Measurements from ENCODE around the gene CEACAM21.

CEACAM21 gene

DNA sequence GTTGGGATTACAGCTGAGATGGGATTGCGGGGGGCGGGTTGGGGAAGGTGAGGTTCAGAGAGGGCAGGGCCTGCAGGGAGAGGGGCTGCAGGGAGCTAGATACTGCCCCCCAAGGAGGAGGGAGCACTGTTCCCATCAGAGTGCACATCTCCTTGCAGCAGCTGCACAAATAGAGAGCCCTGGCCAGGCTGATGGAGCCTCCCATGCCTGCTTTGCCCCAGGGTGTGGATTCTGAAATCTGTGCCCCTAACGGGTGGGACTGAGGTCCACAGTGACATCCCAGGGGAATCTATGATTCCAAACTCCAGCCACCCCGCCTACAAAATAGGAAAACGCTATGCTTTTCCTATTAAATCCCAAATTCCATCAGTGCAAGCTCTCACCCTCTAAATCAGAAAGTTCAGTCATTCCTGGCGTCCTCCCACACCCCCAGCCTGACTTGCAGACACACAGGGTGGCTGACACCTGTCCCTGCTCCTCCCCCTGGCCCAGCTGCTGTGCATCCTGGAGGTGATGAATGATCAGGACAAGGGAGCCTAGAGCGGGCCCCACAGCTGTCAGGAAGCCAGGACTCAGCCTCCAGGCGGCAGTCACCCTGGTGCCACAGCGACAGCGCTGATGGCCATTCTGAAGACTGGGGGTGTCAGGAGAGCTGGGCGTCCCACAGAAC lies 6.3 kb upstream of the CEACAM21 start:
- Histone ChIP-seq H3K79me1 (ENCODE audit: low read depth, low read length) (no peaks in the 10 kb centered on the region), H3K4ac (ENCODE audit: low read length) (no peak overlapping the region), H2AFZ (ENCODE audit: low read length) (peak overlapping the region; percentile 73), H3K23ac (ENCODE audit: low read depth, low read length, poor library complexity) (peak overlapping the region; percentile 47), H2BK12ac (ENCODE audit: low read length) (no peak overlapping the region), H3K36me3 (replicated peaks in 1 of 2; ENCODE audit: control insufficient read depth in 2 of 2, insufficient read depth in 2 of 2, low read length in 2 of 2) (no peaks in the 10 kb centered on the region), H3K4me3 (ENCODE audit: low read length in 2 of 2) (no peak overlapping the region), H2BK120ac (ENCODE audit: low read depth, low read length) (no peak overlapping the region), H2BK5ac (ENCODE audit: low read length) (no peak overlapping the region), H2AK5ac (ENCODE audit: low read depth, low read length) (no peak overlapping the region), H3K14ac (ENCODE audit: low read length) (no peak overlapping the region), H3K27me3 (ENCODE audit: control insufficient read depth in 3 of 3, insufficient read depth in 3 of 3, low read depth in 1 of 3, low read length in 3 of 3) (peaks cover 0 to 9% (median 5%) of the 10 kb centered on the region in 3 experiments), H4K91ac (ENCODE audit: low read depth, low read length, poor library complexity) (no peak overlapping the region), H3K18ac (ENCODE audit: low read length) (peak overlapping the region; percentile 42), H4K8ac (ENCODE audit: low read depth, low read length) (peak overlapping the region; percentile 9), H2BK15ac (ENCODE audit: low read length) (no peak overlapping the region), H3K9me3 (replicated peaks in 1 of 2; ENCODE audit: control insufficient read depth in 2 of 2, insufficient read depth in 1 of 2, low read depth in 1 of 2, low read length in 2 of 2) (no peaks in the 10 kb centered on the region), H3K9ac (ENCODE audit: low read depth, low read length, poor library complexity) (peak overlapping the region; percentile 0), H3K4me1 (ENCODE audit: control insufficient read depth in 2 of 2, insufficient read depth in 1 of 2, low read depth in 1 of 2, low read length in 2 of 2) (peaks cover 0 to 3% of the 10 kb centered on the region in 2 donors), H3K4me2 (ENCODE audit: insufficient read depth, low read length, poor library complexity, severe bottlenecking) (no peak overlapping the region), H3K27ac (replicated peaks; ENCODE audit: low read length) (no peak overlapping the region)
- no CpG with 5 or more reads among the region's 11 CpGs for WGBS, 2 donors (ENCODE audit: extremely low coverage in 2 of 2, insufficient read length in 2 of 2, insufficient replicate concordance in 1 of 2)
- no peak for DNase-seq (ENCODE audit: low spot score)

DNA sequence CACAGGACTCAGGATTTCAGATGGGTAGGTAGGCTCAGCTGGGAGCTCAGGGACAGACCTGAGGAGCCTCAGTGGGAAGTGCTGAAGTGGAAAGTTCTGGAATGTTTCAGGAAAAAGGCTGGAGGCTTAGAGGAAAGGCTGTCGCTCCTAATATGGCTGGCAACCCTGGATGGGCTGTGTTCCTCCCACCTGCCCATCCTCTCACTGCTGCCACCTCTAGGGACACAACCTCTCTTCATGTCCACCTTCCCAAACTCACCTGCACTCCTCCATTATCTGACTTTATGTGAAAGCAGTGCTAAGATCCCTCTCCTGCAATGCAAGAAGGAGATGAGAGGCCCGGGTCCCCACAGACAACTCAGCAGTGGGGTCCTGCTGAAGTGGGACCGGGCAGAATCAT lies 5.8 kb upstream of the CEACAM21 start:
- Histone ChIP-seq H2AFZ (ENCODE audit: low read length) (peak overlapping the region; percentile 73), H3K23ac (ENCODE audit: low read depth, low read length, poor library complexity) (no peak overlapping the region), H3K18ac (ENCODE audit: low read length) (no peak overlapping the region), H3K4me1 (ENCODE audit: control insufficient read depth in 2 of 2, insufficient read depth in 1 of 2, low read depth in 1 of 2, low read length in 2 of 2) (no peaks in the 10 kb centered on the region), H2BK15ac (ENCODE audit: low read length) (no peak overlapping the region), H4K91ac (ENCODE audit: low read depth, low read length, poor library complexity) (no peak overlapping the region), H3K9ac (ENCODE audit: low read depth, low read length, poor library complexity) (no peak overlapping the region), H4K8ac (ENCODE audit: low read depth, low read length) (no peak overlapping the region), H3K36me3 (replicated peaks in 1 of 2; ENCODE audit: control insufficient read depth in 2 of 2, insufficient read depth in 2 of 2, low read length in 2 of 2) (no peaks in the 10 kb centered on the region), H3K4ac (ENCODE audit: low read length) (no peak overlapping the region), H3K27me3 (ENCODE audit: control insufficient read depth in 3 of 3, insufficient read depth in 3 of 3, low read depth in 1 of 3, low read length in 3 of 3) (peaks cover 0 to 5% (median 5%) of the 10 kb centered on the region in 3 experiments), H3K9me3 (replicated peaks in 1 of 2; ENCODE audit: control insufficient read depth in 2 of 2, insufficient read depth in 1 of 2, low read depth in 1 of 2, low read length in 2 of 2) (no peaks in the 10 kb centered on the region), H2AK5ac (ENCODE audit: low read depth, low read length) (no peak overlapping the region), H2BK120ac (ENCODE audit: low read depth, low read length) (no peak overlapping the region), H3K27ac (replicated peaks; ENCODE audit: low read length) (no peak overlapping the region), H2BK12ac (ENCODE audit: low read length) (no peak overlapping the region), H3K4me2 (ENCODE audit: insufficient read depth, low read length, poor library complexity, severe bottlenecking) (no peak overlapping the region), H3K79me1 (ENCODE audit: low read depth, low read length) (no peaks in the 10 kb centered on the region), H3K14ac (ENCODE audit: low read length) (no peak overlapping the region), H3K4me3 (ENCODE audit: low read length in 2 of 2) (no peak overlapping the region), H2BK5ac (ENCODE audit: low read length) (no peak overlapping the region)
- WGBS, 2 donors (ENCODE audit: extremely low coverage in 2 of 2, insufficient read length in 2 of 2, insufficient replicate concordance in 1 of 2): no CpG with 5 or more reads among the region's 3 CpGs
- no peak for DNase-seq (ENCODE audit: low spot score)

DNA sequence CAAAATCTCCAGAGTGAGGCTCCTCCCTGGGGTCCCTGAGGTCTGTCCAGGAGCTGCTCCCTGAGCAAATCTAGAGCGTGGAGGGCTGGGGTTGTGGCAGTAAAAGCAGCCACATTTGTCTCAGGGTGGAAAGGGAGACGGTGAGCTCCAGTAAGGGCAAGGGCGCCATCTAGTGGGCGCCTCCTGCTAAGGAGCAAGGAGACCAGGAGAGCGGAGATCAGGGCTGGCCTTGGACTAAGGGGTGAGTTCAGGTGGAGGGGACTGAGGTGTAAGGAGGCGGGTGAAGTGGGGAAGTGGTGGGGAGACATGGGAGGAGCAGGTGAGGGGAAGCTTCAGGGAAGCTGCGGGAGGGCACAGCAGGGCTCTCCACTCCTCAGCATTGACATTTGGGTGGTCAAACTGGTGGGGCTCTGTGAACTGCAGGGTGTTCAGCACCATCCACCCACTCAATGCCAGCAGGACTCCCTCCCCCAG lies 5.3 kb upstream of the CEACAM21 start:
- H3K14ac ChIP-seq (ENCODE audit: low read length): no peak overlapping the region

DNA sequence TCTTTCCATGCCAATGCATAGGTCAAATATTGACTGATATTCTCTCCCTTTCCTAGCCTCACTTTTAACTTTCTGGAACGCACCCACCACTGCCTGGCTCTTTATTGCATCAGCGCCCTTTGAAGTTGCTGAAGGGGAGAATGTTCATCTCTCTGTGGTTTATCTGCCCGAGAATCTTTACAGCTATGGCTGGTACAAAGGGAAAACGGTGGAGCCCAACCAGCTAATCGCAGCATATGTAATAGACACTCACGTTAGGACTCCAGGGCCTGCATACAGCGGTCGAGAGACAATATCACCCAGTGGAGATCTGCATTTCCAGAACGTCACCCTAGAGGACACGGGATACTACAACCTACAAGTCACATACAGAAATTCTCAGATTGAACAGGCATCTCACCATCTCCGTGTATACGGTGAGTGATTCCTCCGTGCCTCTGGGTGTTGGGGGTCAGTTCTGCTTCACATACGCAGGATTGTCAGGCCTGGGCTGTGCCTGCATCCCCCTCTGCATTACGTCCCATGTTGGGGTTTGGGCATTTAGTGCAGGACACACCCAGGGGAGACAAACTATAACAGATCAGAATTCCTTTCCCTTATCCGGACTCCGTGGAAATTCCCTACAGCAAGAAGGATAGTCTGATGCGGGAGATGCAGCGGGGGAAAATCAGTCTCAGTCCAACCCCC lies 1.3 kb downstream of the CEACAM21 start:
- Histone ChIP-seq H3K23ac (ENCODE audit: low read depth, low read length, poor library complexity) (no peak overlapping the region), H2BK15ac (ENCODE audit: low read length) (no peak overlapping the region), H3K27me3 (ENCODE audit: control insufficient read depth in 3 of 3, insufficient read depth in 3 of 3, low read depth in 1 of 3, low read length in 3 of 3) (peaks cover 0 to 3% (median 0%) of the 10 kb centered on the region in 3 experiments), H3K18ac (ENCODE audit: low read length) (no peak overlapping the region), H3K4me2 (ENCODE audit: insufficient read depth, low read length, poor library complexity, severe bottlenecking) (no peak overlapping the region), H3K36me3 (replicated peaks in 1 of 2; ENCODE audit: control insufficient read depth in 2 of 2, insufficient read depth in 2 of 2, low read length in 2 of 2) (no peaks in the 10 kb centered on the region), H3K9me3 (replicated peaks in 1 of 2; ENCODE audit: control insufficient read depth in 2 of 2, insufficient read depth in 1 of 2, low read depth in 1 of 2, low read length in 2 of 2) (peaks cover 0 to 16% of the 10 kb centered on the region in 2 donors), H3K4ac (ENCODE audit: low read length) (no peak overlapping the region), H3K4me3 (ENCODE audit: low read length in 2 of 2) (peak overlapping the region in 1 of 2 donors; percentile 18), H3K9ac (ENCODE audit: low read depth, low read length, poor library complexity) (no peak overlapping the region), H3K4me1 (ENCODE audit: control insufficient read depth in 2 of 2, insufficient read depth in 1 of 2, low read depth in 1 of 2, low read length in 2 of 2) (no peaks in the 10 kb centered on the region), H2BK120ac (ENCODE audit: low read depth, low read length) (no peak overlapping the region), H4K91ac (ENCODE audit: low read depth, low read length, poor library complexity) (no peak overlapping the region), H2AK5ac (ENCODE audit: low read depth, low read length) (no peak overlapping the region), H3K14ac (ENCODE audit: low read length) (no peak overlapping the region), H2AFZ (ENCODE audit: low read length) (no peak overlapping the region), H2BK5ac (ENCODE audit: low read length) (no peak overlapping the region), H3K79me1 (ENCODE audit: low read depth, low read length) (no peaks in the 10 kb centered on the region), H4K8ac (ENCODE audit: low read depth, low read length) (no peak overlapping the region), H2BK12ac (ENCODE audit: low read length) (no peak overlapping the region), H3K27ac (replicated peaks; ENCODE audit: low read length) (no peak overlapping the region)
- DNase-seq (ENCODE audit: low spot score): no peak
- no CpG with 5 or more reads among the region's 19 CpGs for WGBS, 2 donors (ENCODE audit: extremely low coverage in 2 of 2, insufficient read length in 2 of 2, insufficient replicate concordance in 1 of 2)

More for the DNA sequence above, 5.3 kb upstream of the CEACAM21 start:
- Histone ChIP-seq H3K79me1 (ENCODE audit: low read depth, low read length) (no peaks in the 10 kb centered on the region), H4K91ac (ENCODE audit: low read depth, low read length, poor library complexity) (no peak overlapping the region), H2AFZ (ENCODE audit: low read length) (peak overlapping the region; percentile 73), H3K36me3 (replicated peaks in 1 of 2; ENCODE audit: control insufficient read depth in 2 of 2, insufficient read depth in 2 of 2, low read length in 2 of 2) (no peaks in the 10 kb centered on the region), H2BK12ac (ENCODE audit: low read length) (no peak overlapping the region), H4K8ac (ENCODE audit: low read depth, low read length) (no peak overlapping the region), H3K4me3 (ENCODE audit: low read length in 2 of 2) (no peak overlapping the region), H3K27ac (replicated peaks; ENCODE audit: low read length) (no peak overlapping the region), H3K9ac (ENCODE audit: low read depth, low read length, poor library complexity) (no peak overlapping the region), H2BK15ac (ENCODE audit: low read length) (no peak overlapping the region), H2BK5ac (ENCODE audit: low read length) (no peak overlapping the region), H3K4me1 (ENCODE audit: control insufficient read depth in 2 of 2, insufficient read depth in 1 of 2, low read depth in 1 of 2, low read length in 2 of 2) (no peaks in the 10 kb centered on the region), H2BK120ac (ENCODE audit: low read depth, low read length) (no peak overlapping the region), H3K4ac (ENCODE audit: low read length) (no peak overlapping the region), H2AK5ac (ENCODE audit: low read depth, low read length) (no peak overlapping the region), H3K4me2 (ENCODE audit: insufficient read depth, low read length, poor library complexity, severe bottlenecking) (no peak overlapping the region), H3K23ac (ENCODE audit: low read depth, low read length, poor library complexity) (no peak overlapping the region), H3K27me3 (ENCODE audit: control insufficient read depth in 3 of 3, insufficient read depth in 3 of 3, low read depth in 1 of 3, low read length in 3 of 3) (peaks cover 0 to 5% (median 3%) of the 10 kb centered on the region in 3 experiments), H3K9me3 (replicated peaks in 1 of 2; ENCODE audit: control insufficient read depth in 2 of 2, insufficient read depth in 1 of 2, low read depth in 1 of 2, low read length in 2 of 2) (peaks cover 0 to 2% of the 10 kb centered on the region in 2 donors), H3K18ac (ENCODE audit: low read length) (no peak overlapping the region)
- no CpG with 5 or more reads among the region's 7 CpGs for WGBS, 2 donors (ENCODE audit: extremely low coverage in 2 of 2, insufficient read length in 2 of 2, insufficient replicate concordance in 1 of 2)
- DNase-seq (ENCODE audit: low spot score): peak; percentile 85

All from neuronal stem cell (in vitro differentiated cells).